GM12878 (cell line): Measurements from ENCODE around the gene ZSCAN26. TPM values are rescaled to one million over a fixed set of nuclear protein-coding genes. Genes with fewer than 3 reads are reported as not detected.

Experiments used
- BMI1 ChIP-seq: fragments of 450-650 bp; IDR thresholded peaks from 2 replicates; pipeline ENCODE4 v1.6.1; 2016; ENCODE audit warnings: mild to moderate bottlenecking, moderate library complexity, borderline replicate concordance
- CHD1 ChIP-seq: IDR thresholded peaks from 2 replicates; pipeline ENCODE4 v1.6.1; 2012; ENCODE audit warnings: low read depth, low read length, improper control_type of control experiment
- IKZF1 ChIP-seq: fragments of 450-650 bp; conservative IDR thresholded peaks from 2 replicates; pipeline ENCODE4 v1.6.1; 2017; ENCODE audit warnings: antibody characterized with exemption, mild to moderate bottlenecking
- NBN ChIP-seq: fragments of 450-650 bp; IDR thresholded peaks from 2 replicates; pipeline ENCODE4 v1.6.1; 2016
- POLR2AphosphoS2 ChIP-seq: IDR thresholded peaks from 2 replicates; pipeline ENCODE4 v1.6.1; 2011; ENCODE audit warnings: low read depth, mild to moderate bottlenecking, low read length, improper control_type of control experiment, moderate library complexity
- RFX5 ChIP-seq: IDR thresholded peaks from 2 replicates; pipeline ENCODE4 v1.6.1; 2011; ENCODE audit warnings: low read depth, low read length, improper control_type of control experiment
- TAF1 ChIP-seq: IDR thresholded peaks from 2 replicates; pipeline ENCODE4 v1.6.1; 2011; ENCODE audit warnings: mild to moderate bottlenecking, low read depth, low read length, borderline replicate concordance
- ZNF217 ChIP-seq: fragments of 450-650 bp; IDR thresholded peaks from 2 replicates; pipeline ENCODE4 v1.6.1; 2017; ENCODE audit warnings: antibody characterized with exemption, mild to moderate bottlenecking
- ZZZ3 ChIP-seq: IDR thresholded peaks from 2 replicates; pipeline ENCODE4 v1.6.1; 2011; ENCODE audit warnings: low read depth; ENCODE audit not compliant: control insufficient read depth, insufficient read length
- polyA plus RNA-seq, 11 experiments: library from polyadenylated mRNA; depleted of rRNA in 4 of 11; unstranded in 6 of 11; stranded (reverse) in 5 of 11; fragments of >200 nt; fragmentation: Nextera tagmentation in 4 of 11; fragmentation: Illumina TruSeq in 1 of 11; extraction: Ambion mirVana in 4 of 11; extraction: Trizol in 1 of 11; gene quantifications; 1 replicate in 1 of 11; 2 replicates in 10 of 11; pipeline versions ENCODE4 v1.2.1 to v1.2.3, GENCODE V29; 2011 to 2016; ENCODE audit warnings: inconsistent platforms in 2 of 11, missing spikeins in 2 of 11, low read depth in 1 of 11
- total RNA-seq, 4 experiments: library from RNA; depleted of rRNA in 3 of 4; stranded (reverse); fragments of >200 nt in 3 of 4; fragmentation: Illumina TruSeq in 1 of 4; extraction: Trizol in 1 of 4; gene quantifications; 2 replicates each; pipeline versions ENCODE4 v1.2.1 to v1.2.3, GENCODE V29; 2013 to 2021
- TF ChIP-seq, protein P1 (sequence below), 3 experiments: IDR thresholded peaks in 2 of 3; conservative IDR thresholded peaks in 1 of 3; 2 replicates each; pipeline ENCODE4 v1.5.1; 2011; ENCODE audit warnings: low read depth in 3 of 3, low read length in 3 of 3, mild to moderate bottlenecking in 3 of 3, control low read depth in 2 of 3, moderate library complexity in 2 of 3, inconsistent platforms in 1 of 3, mixed read lengths in 1 of 3; ENCODE audit not compliant: control insufficient read depth in 2 of 3, insufficient read depth in 1 of 3; ENCODE audit errors: extremely low read depth in 1 of 3
- TF ChIP-seq, protein P2 (sequence below): fragments of 450-650 bp; IDR thresholded peaks from 2 replicates; pipeline ENCODE4 v1.6.1; 2018; ENCODE audit warnings: borderline replicate concordance, mild to moderate bottlenecking; ENCODE audit not compliant: partially characterized antibody
- TF ChIP-seq, protein P3 (sequence below): fragments of 450-650 bp; IDR thresholded peaks from 2 replicates; pipeline ENCODE4 v1.6.1; 2016; ENCODE audit warnings: mild to moderate bottlenecking, moderate library complexity, borderline replicate concordance
- TF ChIP-seq, protein P4 (sequence below): fragments of 450-650 bp; formaldehyde crosslinking; IDR thresholded peaks from 2 replicates; pipeline ENCODE4 v1.4.0; 2022; ENCODE audit warnings: mild to moderate bottlenecking, moderate library complexity
- TF ChIP-seq, protein P5 (sequence below): fragments of 450-650 bp; IDR thresholded peaks from 2 replicates; pipeline ENCODE4 v1.6.1; 2017; ENCODE audit warnings: mild to moderate bottlenecking

The ZSCAN26 gene
- total and polyA plus RNA-seq, 10 of the 15 experiments (the other 5 are each of a cell fraction or from before 2014, with no cell fraction given) = 4.5 to 13.3 (median 6.5) TPM

DNA sequence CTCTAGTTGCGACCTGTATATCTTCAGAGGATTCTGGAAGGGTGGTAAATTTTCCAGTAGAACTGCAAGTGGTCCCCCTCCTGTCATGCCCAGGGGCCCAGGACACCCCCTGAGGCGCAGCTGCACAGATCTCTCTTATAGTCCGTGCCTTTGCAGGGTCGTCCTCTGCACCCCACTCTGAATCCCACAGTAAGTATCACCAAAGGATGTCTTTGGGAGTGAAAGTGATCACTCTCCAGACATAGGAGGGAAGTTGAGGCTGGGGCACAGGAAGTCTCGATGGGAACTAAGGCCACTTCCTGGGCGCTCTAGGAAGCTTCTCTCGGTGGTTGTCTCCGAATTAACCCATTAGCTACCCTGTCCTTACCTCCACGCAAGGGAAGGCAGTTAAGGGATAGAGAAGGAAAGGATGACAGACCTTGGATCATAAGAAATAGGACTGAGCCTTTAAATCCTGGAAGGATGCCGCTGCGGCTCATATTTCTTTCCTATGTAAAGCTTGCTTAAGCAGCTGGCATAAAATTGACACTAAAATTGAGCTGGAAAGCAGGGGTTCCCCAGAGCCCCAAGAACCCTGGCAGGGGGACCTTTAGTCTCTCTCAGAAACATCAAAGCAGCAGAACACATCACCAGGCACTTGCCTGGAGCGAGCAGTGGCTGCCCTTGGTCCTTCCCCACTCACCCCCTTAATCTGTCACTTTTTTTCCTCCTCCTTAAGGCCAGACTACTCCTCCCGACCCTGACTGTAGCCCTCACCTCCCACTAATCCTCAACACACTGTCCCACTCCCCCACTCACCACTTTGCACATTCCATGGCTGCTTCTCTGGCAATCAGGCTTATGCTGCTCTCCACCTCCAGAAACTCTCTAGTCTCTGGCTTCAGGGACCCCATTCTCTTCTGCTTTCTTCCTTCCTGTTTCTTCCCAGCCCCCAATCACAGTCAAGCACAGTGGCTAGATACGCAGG is 14.7 kb upstream of the ZSCAN26 start, which contains the start of gene ZKSCAN4 (continued):
- TF ChIP-seq, protein P1, sequence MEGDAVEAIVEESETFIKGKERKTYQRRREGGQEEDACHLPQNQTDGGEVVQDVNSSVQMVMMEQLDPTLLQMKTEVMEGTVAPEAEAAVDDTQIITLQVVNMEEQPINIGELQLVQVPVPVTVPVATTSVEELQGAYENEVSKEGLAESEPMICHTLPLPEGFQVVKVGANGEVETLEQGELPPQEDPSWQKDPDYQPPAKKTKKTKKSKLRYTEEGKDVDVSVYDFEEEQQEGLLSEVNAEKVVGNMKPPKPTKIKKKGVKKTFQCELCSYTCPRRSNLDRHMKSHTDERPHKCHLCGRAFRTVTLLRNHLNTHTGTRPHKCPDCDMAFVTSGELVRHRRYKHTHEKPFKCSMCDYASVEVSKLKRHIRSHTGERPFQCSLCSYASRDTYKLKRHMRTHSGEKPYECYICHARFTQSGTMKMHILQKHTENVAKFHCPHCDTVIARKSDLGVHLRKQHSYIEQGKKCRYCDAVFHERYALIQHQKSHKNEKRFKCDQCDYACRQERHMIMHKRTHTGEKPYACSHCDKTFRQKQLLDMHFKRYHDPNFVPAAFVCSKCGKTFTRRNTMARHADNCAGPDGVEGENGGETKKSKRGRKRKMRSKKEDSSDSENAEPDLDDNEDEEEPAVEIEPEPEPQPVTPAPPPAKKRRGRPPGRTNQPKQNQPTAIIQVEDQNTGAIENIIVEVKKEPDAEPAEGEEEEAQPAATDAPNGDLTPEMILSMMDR (IDR thresholded peaks at IDR 0.05 in 2 of 3, conservative IDR thresholded peaks at IDR 0.05 in 1 of 3; ENCODE audit: control insufficient read depth in 2 of 3, extremely low read depth in 1 of 3, insufficient read depth in 1 of 3, low read depth in 3 of 3, low read length in 3 of 3) = no peak
- TF ChIP-seq CHD1 (no peak), RFX5 (no peak), IKZF1 (peak; percentile 85), ZZZ3 (no peak), TAF1 (peak; percentile 85), NBN (peak; percentile 60; the same call in 1 of the 2 replicates), ZNF217 (no peak), BMI1 (no peak), POLR2AphosphoS2 (no peak)
- TF ChIP-seq, protein P2, sequence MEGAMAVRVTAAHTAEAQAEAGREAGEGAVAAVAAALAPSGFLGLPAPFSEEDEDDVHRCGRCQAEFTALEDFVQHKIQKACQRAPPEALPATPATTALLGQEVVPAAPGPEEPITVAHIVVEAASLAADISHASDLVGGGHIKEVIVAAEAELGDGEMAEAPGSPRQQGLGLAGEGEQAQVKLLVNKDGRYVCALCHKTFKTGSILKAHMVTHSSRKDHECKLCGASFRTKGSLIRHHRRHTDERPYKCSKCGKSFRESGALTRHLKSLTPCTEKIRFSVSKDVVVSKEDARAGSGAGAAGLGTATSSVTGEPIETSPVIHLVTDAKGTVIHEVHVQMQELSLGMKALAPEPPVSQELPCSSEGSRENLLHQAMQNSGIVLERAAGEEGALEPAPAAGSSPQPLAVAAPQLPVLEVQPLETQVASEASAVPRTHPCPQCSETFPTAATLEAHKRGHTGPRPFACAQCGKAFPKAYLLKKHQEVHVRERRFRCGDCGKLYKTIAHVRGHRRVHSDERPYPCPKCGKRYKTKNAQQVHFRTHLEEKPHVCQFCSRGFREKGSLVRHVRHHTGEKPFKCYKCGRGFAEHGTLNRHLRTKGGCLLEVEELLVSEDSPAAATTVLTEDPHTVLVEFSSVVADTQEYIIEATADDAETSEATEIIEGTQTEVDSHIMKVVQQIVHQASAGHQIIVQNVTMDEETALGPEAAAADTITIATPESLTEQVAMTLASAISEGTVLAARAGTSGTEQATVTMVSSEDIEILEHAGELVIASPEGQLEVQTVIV = no peak
- TF ChIP-seq, protein P3, sequence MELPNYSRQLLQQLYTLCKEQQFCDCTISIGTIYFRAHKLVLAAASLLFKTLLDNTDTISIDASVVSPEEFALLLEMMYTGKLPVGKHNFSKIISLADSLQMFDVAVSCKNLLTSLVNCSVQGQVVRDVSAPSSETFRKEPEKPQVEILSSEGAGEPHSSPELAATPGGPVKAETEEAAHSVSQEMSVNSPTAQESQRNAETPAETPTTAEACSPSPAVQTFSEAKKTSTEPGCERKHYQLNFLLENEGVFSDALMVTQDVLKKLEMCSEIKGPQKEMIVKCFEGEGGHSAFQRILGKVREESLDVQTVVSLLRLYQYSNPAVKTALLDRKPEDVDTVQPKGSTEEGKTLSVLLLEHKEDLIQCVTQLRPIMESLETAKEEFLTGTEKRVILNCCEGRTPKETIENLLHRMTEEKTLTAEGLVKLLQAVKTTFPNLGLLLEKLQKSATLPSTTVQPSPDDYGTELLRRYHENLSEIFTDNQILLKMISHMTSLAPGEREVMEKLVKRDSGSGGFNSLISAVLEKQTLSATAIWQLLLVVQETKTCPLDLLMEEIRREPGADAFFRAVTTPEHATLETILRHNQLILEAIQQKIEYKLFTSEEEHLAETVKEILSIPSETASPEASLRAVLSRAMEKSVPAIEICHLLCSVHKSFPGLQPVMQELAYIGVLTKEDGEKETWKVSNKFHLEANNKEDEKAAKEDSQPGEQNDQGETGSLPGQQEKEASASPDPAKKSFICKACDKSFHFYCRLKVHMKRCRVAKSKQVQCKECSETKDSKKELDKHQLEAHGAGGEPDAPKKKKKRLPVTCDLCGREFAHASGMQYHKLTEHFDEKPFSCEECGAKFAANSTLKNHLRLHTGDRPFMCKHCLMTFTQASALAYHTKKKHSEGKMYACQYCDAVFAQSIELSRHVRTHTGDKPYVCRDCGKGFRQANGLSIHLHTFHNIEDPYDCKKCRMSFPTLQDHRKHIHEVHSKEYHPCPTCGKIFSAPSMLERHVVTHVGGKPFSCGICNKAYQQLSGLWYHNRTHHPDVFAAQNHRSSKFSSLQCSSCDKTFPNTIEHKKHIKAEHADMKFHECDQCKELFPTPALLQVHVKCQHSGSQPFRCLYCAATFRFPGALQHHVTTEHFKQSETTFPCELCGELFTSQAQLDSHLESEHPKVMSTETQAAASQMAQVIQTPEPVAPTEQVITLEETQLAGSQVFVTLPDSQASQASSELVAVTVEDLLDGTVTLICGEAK = peak; percentile 98
- TF ChIP-seq, protein P4, sequence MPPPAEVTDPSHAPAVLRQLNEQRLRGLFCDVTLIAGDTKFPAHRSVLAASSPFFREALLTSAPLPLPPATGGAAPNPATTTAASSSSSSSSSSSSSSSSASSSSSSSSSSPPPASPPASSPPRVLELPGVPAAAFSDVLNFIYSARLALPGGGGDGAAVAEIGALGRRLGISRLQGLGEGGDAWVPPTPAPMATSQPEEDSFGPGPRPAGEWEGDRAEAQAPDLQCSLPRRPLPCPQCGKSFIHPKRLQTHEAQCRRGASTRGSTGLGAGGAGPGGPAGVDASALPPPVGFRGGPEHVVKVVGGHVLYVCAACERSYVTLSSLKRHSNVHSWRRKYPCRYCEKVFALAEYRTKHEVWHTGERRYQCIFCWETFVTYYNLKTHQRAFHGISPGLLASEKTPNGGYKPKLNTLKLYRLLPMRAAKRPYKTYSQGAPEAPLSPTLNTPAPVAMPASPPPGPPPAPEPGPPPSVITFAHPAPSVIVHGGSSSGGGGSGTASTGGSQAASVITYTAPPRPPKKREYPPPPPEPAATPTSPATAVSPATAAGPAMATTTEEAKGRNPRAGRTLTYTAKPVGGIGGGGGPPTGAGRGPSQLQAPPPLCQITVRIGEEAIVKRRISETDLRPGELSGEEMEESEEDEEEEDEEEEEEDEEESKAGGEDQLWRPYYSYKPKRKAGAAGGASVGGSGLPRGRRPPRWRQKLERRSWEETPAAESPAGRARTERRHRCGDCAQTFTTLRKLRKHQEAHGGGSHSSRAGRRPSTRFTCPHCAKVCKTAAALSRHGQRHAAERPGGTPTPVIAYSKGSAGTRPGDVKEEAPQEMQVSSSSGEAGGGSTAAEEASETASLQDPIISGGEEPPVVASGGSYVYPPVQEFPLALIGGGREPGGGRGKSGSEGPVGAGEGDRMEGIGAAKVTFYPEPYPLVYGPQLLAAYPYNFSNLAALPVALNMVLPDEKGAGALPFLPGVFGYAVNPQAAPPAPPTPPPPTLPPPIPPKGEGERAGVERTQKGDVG (CRISPR knock-in tag) = no peak
- TF ChIP-seq, protein P5, sequence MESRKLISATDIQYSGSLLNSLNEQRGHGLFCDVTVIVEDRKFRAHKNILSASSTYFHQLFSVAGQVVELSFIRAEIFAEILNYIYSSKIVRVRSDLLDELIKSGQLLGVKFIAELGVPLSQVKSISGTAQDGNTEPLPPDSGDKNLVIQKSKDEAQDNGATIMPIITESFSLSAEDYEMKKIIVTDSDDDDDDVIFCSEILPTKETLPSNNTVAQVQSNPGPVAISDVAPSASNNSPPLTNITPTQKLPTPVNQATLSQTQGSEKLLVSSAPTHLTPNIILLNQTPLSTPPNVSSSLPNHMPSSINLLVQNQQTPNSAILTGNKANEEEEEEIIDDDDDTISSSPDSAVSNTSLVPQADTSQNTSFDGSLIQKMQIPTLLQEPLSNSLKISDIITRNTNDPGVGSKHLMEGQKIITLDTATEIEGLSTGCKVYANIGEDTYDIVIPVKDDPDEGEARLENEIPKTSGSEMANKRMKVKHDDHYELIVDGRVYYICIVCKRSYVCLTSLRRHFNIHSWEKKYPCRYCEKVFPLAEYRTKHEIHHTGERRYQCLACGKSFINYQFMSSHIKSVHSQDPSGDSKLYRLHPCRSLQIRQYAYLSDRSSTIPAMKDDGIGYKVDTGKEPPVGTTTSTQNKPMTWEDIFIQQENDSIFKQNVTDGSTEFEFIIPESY = no peak
